HFFc6 (cell line): ENCODE measurements around the gene FAM234B. TPM values are rescaled to one million over a fixed set of nuclear protein-coding genes. Genes with fewer than 3 reads are reported as not detected.

Source experiments
- DNase-seq: peaks from one replicate; pipeline ENCODE4 v3.0.0-alpha.2; 2018
- H3K27ac Mint-ChIP-seq: 2 replicates; pipeline ENCODE4 v1.8.0; 2020; ENCODE audit warnings: mild to moderate bottlenecking, mixed read lengths
- H3K27me3 Mint-ChIP-seq: 2 replicates; pipeline ENCODE4 v1.8.0; 2021; ENCODE audit warnings: mild to moderate bottlenecking, moderate library complexity, mixed read lengths; ENCODE audit not compliant: insufficient read depth
- H3K36me3 Mint-ChIP-seq: 2 replicates; pipeline ENCODE4 v1.8.0; 2021; ENCODE audit warnings: low read depth, mixed read lengths
- H3K4me1 Mint-ChIP-seq: 2 replicates; pipeline ENCODE4 v1.8.0; 2020; ENCODE audit warnings: low read depth, mixed read lengths
- H3K4me3 Mint-ChIP-seq: 2 replicates; pipeline ENCODE4 v1.8.0; 2020; ENCODE audit warnings: mild to moderate bottlenecking, moderate library complexity, mixed read lengths
- H3K9me3 Mint-ChIP-seq: 2 replicates; pipeline ENCODE4 v1.8.0; 2020; ENCODE audit warnings: mild to moderate bottlenecking, mixed read lengths
- total RNA-seq, 6 experiments: library from RNA; stranded (reverse); fragmentation: NEBNext Ultra II Directional; extraction: Animal tissue kit (Norgen Biotek cat#: 25700); gene quantifications; 2 replicates in 1 of 6; 3 replicates in 5 of 6; pipeline ENCODE4 v1.2.3, GENCODE V29; 2021
- TF ChIP-seq, protein P1 (sequence below): fragments of 200-600 bp; sonication (generic); IDR thresholded peaks from 2 replicates; pipeline ENCODE4 v1.5.0; 2021; ENCODE audit warnings: antibody characterized with exemption, mild to moderate bottlenecking

FAM234B gene
- total RNA-seq, 6 experiments from 2014 or later = 3.0 to 4.6 (median 3.7) TPM

- no peaks in the 10 kb centered on the region for H3K4me1 Mint-ChIP-seq
- no peak overlapping the region for H3K27ac Mint-ChIP-seq
- no peak for DNase-seq
- H3K36me3 Mint-ChIP-seq = peaks cover 16% of the 10 kb centered on the region
- H3K9me3 Mint-ChIP-seq = no peaks in the 10 kb centered on the region
- no peak overlapping the region for H3K4me3 Mint-ChIP-seq
- TF ChIP-seq, protein P1, sequence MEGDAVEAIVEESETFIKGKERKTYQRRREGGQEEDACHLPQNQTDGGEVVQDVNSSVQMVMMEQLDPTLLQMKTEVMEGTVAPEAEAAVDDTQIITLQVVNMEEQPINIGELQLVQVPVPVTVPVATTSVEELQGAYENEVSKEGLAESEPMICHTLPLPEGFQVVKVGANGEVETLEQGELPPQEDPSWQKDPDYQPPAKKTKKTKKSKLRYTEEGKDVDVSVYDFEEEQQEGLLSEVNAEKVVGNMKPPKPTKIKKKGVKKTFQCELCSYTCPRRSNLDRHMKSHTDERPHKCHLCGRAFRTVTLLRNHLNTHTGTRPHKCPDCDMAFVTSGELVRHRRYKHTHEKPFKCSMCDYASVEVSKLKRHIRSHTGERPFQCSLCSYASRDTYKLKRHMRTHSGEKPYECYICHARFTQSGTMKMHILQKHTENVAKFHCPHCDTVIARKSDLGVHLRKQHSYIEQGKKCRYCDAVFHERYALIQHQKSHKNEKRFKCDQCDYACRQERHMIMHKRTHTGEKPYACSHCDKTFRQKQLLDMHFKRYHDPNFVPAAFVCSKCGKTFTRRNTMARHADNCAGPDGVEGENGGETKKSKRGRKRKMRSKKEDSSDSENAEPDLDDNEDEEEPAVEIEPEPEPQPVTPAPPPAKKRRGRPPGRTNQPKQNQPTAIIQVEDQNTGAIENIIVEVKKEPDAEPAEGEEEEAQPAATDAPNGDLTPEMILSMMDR = no peak
- H3K27me3 Mint-ChIP-seq = peaks cover 2% of the 10 kb centered on the region
These were observed 41.9 kb downstream of the FAM234B start for GRCh38 chr12:13085968-13086686.

DNA sequence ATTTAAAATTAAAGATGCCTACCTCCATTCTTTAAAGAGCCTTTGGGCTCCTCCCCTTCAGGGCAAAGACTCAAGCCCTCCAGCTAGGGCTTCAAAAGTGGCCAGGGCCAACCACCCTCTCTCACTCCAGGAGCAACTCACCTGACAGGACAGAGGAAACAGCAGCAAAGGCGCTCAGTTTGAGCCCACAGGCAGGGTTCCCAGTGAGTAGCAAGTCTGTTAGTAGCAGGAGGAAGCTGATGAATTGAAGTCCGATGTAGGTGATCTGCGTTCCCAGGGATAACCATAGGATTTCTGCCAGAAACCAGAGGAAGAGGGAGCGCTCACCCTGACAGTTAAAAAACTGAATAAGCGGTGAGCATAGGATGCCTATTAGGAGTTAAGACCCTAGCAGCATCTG, 43.6 kb downstream of the FAM234B start:
- H3K27me3 Mint-ChIP-seq = peaks cover 2% of the 10 kb centered on the region
- TF ChIP-seq, protein P1 = no peak
- H3K36me3 Mint-ChIP-seq = peaks cover 16% of the 10 kb centered on the region
- DNase-seq = no peak
- no peak overlapping the region for H3K27ac Mint-ChIP-seq
- H3K9me3 Mint-ChIP-seq = no peaks in the 10 kb centered on the region
- H3K4me1 Mint-ChIP-seq = peaks cover 12% of the 10 kb centered on the region
- H3K4me3 Mint-ChIP-seq = no peak overlapping the region

DNA sequence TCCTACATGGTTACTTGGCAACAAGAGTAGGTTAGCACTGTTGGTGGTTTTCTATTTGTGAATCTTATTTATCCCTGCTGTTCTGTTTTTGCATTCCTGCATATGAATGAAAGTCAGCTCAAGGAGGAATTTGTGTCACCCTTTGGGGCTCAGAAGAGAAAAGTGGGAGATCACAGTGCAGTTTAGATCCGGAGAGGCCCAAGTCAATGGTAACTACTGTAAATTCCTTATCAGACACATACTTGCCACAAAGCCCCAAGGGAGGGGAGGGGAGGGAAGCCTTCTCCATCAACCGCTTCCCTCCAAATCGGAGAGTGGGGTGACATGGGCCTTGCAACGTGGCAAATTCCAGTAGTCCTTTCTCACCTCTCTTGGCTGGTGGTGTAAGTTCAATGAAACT, 44.3 kb downstream of the FAM234B start:
- peaks cover 2% of the 10 kb centered on the region for H3K27me3 Mint-ChIP-seq
- no peak for DNase-seq
- H3K36me3 Mint-ChIP-seq = peaks cover 16% of the 10 kb centered on the region
- TF ChIP-seq, protein P1 = no peak
- H3K4me3 Mint-ChIP-seq = no peak overlapping the region
- H3K4me1 Mint-ChIP-seq = peaks cover 17% of the 10 kb centered on the region
- no peaks in the 10 kb centered on the region for H3K9me3 Mint-ChIP-seq
- no peak overlapping the region for H3K27ac Mint-ChIP-seq

- Mint-ChIP-seq H3K4me3 (no peak overlapping the region), H3K27me3 (peaks cover 2% of the 10 kb centered on the region), H3K4me1 (peaks cover 33% of the 10 kb centered on the region), H3K27ac (no peak overlapping the region), H3K9me3 (no peaks in the 10 kb centered on the region), H3K36me3 (peaks cover 7% of the 10 kb centered on the region)
- TF ChIP-seq, protein P1 = no peak
- no peak for DNase-seq
These were observed 45.9 kb downstream of the FAM234B start for GRCh38 chr12:13090054-13090453.

DNA sequence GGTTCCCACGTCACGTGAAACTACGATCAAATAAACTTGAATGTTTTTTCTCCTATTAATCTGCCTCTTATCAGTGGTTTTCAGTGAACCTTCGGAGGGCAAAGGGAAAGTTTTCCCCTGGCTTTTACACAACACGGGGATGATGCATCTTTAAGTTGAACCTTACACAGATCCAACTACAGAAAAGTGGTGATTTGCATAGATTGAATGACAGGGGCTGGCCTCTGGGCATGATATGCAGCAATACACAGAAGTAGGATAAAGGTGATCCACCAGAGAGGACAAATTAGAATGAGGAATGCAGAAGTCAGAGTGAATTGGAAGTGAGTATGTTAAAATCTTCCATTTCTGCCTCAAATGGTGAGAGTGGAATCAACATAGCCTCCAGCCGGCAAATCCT, 47.7 kb downstream of the FAM234B start:
- Mint-ChIP-seq H3K9me3 (no peaks in the 10 kb centered on the region), H3K27me3 (peaks cover 2% of the 10 kb centered on the region), H3K36me3 (no peaks in the 10 kb centered on the region), H3K27ac (peak overlapping the region; percentile 40), H3K4me3 (no peak overlapping the region), H3K4me1 (peaks cover 51% of the 10 kb centered on the region)
- TF ChIP-seq, protein P1 = no peak
- DNase-seq = no peak
